ENCODE measurements around the gene PALLD. TPM values are rescaled to one million over a fixed set of nuclear protein-coding genes. Genes with fewer than 3 reads are reported as not detected.

PALLD gene
- total RNA-seq, 1 donor from 2014 or later: 204 TPM

- H3K27ac ChIP-seq: no peak overlapping the region
- no peaks in the 10 kb centered on the region for H3K4me1 ChIP-seq
- intact Hi-C loops (cut with DNase I): no loop called here
- H3K27me3 ChIP-seq: no peaks in the 10 kb centered on the region
- H3K9me3 ChIP-seq: no peaks in the 10 kb centered on the region
- H3K4me3 ChIP-seq: no peak overlapping the region
- TF ChIP-seq CTCF (IDR thresholded peaks at IDR 0.05): no peak
- DNase-seq (ENCODE audit: low spot score in 2 of 2): no peak
- no peaks in the 10 kb centered on the region for H3K36me3 ChIP-seq
Measured at GRCh38 chr4:168498251-168498650, 1.4 kb downstream of the PALLD start.

GRCh38 chr4:168499241-168499640 lies 2.4 kb downstream of the PALLD start:
- intact Hi-C loops (cut with DNase I): no loop called here
- no peaks in the 10 kb centered on the region for H3K4me1 ChIP-seq
- H3K27ac ChIP-seq: no peak overlapping the region
- no peak for TF ChIP-seq CTCF (IDR thresholded peaks at IDR 0.05)
- no peaks in the 10 kb centered on the region for H3K9me3 ChIP-seq
- no peaks in the 10 kb centered on the region for H3K36me3 ChIP-seq
- H3K4me3 ChIP-seq: no peak overlapping the region
- H3K27me3 ChIP-seq: no peaks in the 10 kb centered on the region
- DNase-seq (ENCODE audit: low spot score in 2 of 2): no peak

- Histone ChIP-seq H3K4me1 (no peaks in the 10 kb centered on the region), H3K9me3 (no peaks in the 10 kb centered on the region), H3K27ac (no peak overlapping the region), H3K27me3 (no peaks in the 10 kb centered on the region), H3K36me3 (no peaks in the 10 kb centered on the region), H3K4me3 (no peak overlapping the region)
- intact Hi-C loops (cut with DNase I): loop anchor here (10.0 kb wide), 1 partner anchor 983 kb away; no protein-coding TSS in a partner anchor
- no peak for DNase-seq (ENCODE audit: low spot score in 2 of 2)
- TF ChIP-seq CTCF (IDR thresholded peaks at IDR 0.05): no peak
Measured at GRCh38 chr4:168501407-168501806, 4.6 kb downstream of the PALLD start.

- Histone ChIP-seq H3K4me3 (no peak overlapping the region), H3K27ac (no peak overlapping the region), H3K36me3 (no peaks in the 10 kb centered on the region), H3K4me1 (no peaks in the 10 kb centered on the region), H3K9me3 (no peaks in the 10 kb centered on the region), H3K27me3 (no peaks in the 10 kb centered on the region)
- intact Hi-C loops (cut with DNase I): loop anchor here (10.0 kb wide), 1 partner anchor 982 kb away; no protein-coding TSS in a partner anchor
- DNase-seq (ENCODE audit: low spot score in 2 of 2): no peak
- no peak for TF ChIP-seq CTCF (IDR thresholded peaks at IDR 0.05)
Measured at GRCh38 chr4:168502861-168503260, 6.0 kb downstream of the PALLD start.

GRCh38 chr4:168503652-168504362 lies 7.0 kb downstream of the PALLD start:
- TF ChIP-seq CTCF (IDR thresholded peaks at IDR 0.05): no peak
- intact Hi-C loops (cut with DNase I): loop anchor here (10.0 kb wide), 1 partner anchor 981 kb away; no protein-coding TSS in a partner anchor
- H3K4me1 ChIP-seq: no peaks in the 10 kb centered on the region
- no peak overlapping the region for H3K4me3 ChIP-seq
- no peaks in the 10 kb centered on the region for H3K27me3 ChIP-seq
- no peak for DNase-seq (ENCODE audit: low spot score in 2 of 2)
- no peaks in the 10 kb centered on the region for H3K9me3 ChIP-seq
- no peak overlapping the region for H3K27ac ChIP-seq
- no peaks in the 10 kb centered on the region for H3K36me3 ChIP-seq
